Nephron (organoid): ENCODE results near the gene DCX.

Experiments used
- H3K27ac Mint-ChIP-seq, 3 experiments: 2 replicates each; pipeline ENCODE4 v1.8.0; 2020; ENCODE audit warnings: mixed read lengths in 3 of 3, mild to moderate bottlenecking in 2 of 3, moderate library complexity in 1 of 3
- H3K27me3 Mint-ChIP-seq: 2 replicates; pipeline ENCODE4 v1.8.0; 2021; ENCODE audit warnings: low read depth, mild to moderate bottlenecking, moderate library complexity, mixed read lengths
- H3K36me3 Mint-ChIP-seq: 2 replicates; pipeline ENCODE4 v1.8.0; 2020; ENCODE audit warnings: low read depth, mixed read lengths
- H3K4me1 Mint-ChIP-seq: 2 replicates; pipeline ENCODE4 v1.8.0; 2020; ENCODE audit warnings: mixed read lengths
- H3K4me3 Mint-ChIP-seq, 3 experiments: 2 replicates each; pipeline ENCODE4 v1.8.0; 2020; ENCODE audit warnings: mild to moderate bottlenecking in 3 of 3, mixed read lengths in 3 of 3, moderate library complexity in 2 of 3
- H3K9me3 Mint-ChIP-seq: 2 replicates; pipeline ENCODE4 v1.8.0; 2020; ENCODE audit warnings: mixed read lengths
- TF ChIP-seq, protein P1 (sequence below), 3 experiments: fragments of 200-600 bp; sonication (generic); IDR thresholded peaks; one replicate each; pipeline ENCODE4 v1.5.0; 2021; ENCODE audit warnings: antibody characterized with exemption in 3 of 3; ENCODE audit not compliant: unreplicated experiment in 3 of 3

The DCX gene

DNA sequence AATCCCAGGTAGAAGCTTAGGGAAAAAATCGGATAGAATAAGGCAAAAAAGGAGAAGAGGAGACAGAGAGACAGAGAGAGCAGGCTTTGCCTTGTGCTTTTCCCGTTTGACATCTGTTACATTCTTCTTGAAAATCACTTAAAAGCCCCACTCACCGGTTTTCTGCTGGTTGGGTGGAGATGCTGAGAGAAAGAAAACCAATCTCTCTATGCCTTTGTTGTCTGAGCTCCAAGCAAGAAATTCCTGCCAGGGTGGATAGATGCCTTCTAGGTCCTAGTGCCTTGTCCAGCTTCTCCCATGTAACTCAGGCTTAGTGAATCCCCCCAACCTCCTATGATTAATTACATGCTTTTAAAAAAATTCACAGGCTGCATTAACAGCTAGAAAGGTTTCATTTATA lies at the start of gene DCX:
Gene DCX (minus strand): TSS at position 210 of the 400 bp plus-strand sequence. CDS start 1,794 bp downstream, outside the sequence.
- H3K27me3 Mint-ChIP-seq = no peaks in the 10 kb centered on the region
- peak within 1 kb of the TSS; percentile 57 to 87 (median 77) for H3K27ac Mint-ChIP-seq
- no peaks in the 10 kb centered on the region for H3K9me3 Mint-ChIP-seq
- peaks cover 38% of the 10 kb centered on the region for H3K4me1 Mint-ChIP-seq
- TF ChIP-seq, protein P1, sequence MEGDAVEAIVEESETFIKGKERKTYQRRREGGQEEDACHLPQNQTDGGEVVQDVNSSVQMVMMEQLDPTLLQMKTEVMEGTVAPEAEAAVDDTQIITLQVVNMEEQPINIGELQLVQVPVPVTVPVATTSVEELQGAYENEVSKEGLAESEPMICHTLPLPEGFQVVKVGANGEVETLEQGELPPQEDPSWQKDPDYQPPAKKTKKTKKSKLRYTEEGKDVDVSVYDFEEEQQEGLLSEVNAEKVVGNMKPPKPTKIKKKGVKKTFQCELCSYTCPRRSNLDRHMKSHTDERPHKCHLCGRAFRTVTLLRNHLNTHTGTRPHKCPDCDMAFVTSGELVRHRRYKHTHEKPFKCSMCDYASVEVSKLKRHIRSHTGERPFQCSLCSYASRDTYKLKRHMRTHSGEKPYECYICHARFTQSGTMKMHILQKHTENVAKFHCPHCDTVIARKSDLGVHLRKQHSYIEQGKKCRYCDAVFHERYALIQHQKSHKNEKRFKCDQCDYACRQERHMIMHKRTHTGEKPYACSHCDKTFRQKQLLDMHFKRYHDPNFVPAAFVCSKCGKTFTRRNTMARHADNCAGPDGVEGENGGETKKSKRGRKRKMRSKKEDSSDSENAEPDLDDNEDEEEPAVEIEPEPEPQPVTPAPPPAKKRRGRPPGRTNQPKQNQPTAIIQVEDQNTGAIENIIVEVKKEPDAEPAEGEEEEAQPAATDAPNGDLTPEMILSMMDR (IDR thresholded peaks at IDR 0.05; ENCODE audit: unreplicated experiment in 3 of 3) = no peak
- peaks cover 8% of the 10 kb centered on the region for H3K36me3 Mint-ChIP-seq
- peak within 1 kb of the TSS; percentile 91 to 92 (median 91) for H3K4me3 Mint-ChIP-seq

DNA sequence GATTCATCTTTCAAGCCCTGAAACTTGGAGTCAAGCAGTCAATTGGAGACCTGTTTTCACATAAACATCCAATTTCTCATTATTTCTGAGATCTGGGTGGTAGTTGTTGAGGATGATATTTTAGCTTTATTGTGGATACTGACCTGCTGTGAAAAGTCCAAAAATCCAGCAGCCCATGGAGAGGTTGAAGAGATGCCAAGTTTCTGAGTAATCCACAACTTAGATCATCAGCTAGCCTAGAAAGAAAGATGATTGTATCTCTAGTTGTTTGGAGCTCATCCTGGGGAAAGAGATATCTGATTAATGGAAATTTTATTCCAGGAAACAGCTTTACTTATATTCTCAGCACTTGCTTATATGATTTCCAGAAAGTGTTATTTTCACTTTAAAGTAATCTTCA lies 48.6 kb upstream of the DCX start:
- Mint-ChIP-seq H3K27me3 (no peaks in the 10 kb centered on the region), H3K27ac (peak overlapping the region in 2 of 3 experiments; percentile 79 to 89), H3K4me1 (peaks cover 25% of the 10 kb centered on the region), H3K4me3 (no peak overlapping the region), H3K36me3 (no peaks in the 10 kb centered on the region), H3K9me3 (peaks cover 3% of the 10 kb centered on the region)
- TF ChIP-seq, protein P1 (IDR thresholded peaks at IDR 0.05; ENCODE audit: unreplicated experiment in 3 of 3) = no peak

DNA sequence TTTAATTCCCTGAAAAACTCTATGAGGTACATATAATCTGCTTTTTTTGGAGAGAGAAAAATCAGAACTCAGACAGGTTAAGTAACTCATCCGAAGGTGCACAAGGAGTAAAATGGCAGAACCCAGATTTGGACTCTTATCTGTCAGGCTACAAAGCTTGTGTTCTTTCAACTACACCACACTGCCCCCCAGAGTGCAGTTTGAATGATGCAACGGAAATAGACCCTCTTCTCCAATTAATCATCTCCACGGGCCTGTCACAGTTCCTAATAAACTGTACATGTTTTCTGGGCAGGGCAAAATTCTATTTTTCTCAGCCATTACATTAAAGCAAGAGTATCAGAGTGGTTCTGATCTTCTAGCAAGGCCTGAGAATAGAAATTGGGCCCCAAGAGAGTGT lies 35.3 kb upstream of the DCX start:
- Mint-ChIP-seq H3K27ac (no peak overlapping the region), H3K9me3 (no peaks in the 10 kb centered on the region), H3K4me3 (no peak overlapping the region), H3K27me3 (peaks cover 5% of the 10 kb centered on the region), H3K36me3 (no peaks in the 10 kb centered on the region), H3K4me1 (peaks cover 19% of the 10 kb centered on the region)
- TF ChIP-seq, protein P1 (IDR thresholded peaks at IDR 0.05; ENCODE audit: unreplicated experiment in 3 of 3) = peak; percentile 33 to 54 (median 36)

DNA sequence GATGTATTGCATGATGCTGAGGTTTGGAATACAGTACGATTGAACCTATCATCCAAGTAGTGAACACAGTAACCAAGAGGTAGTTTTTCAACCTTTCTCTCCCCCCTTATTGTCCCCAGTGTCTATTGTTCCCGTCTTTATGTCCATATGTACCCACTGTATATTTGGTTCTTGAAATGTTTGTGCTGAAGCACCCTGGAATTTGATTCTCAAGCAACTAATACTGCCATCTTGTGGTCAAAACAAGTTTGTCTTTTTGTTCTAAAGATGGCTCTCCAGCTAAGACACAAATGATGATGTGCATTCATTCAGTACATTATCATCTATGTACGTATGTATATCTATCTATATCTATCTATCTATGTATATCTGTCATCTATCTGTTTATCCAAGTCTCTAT lies 33.5 kb upstream of the DCX start:
- Mint-ChIP-seq H3K27me3 (peaks cover 5% of the 10 kb centered on the region), H3K36me3 (no peaks in the 10 kb centered on the region), H3K4me1 (peaks cover 29% of the 10 kb centered on the region), H3K27ac (peak overlapping the region; percentile 11 to 40 (median 21)), H3K4me3 (no peak overlapping the region), H3K9me3 (no peaks in the 10 kb centered on the region)
- TF ChIP-seq, protein P1 (IDR thresholded peaks at IDR 0.05; ENCODE audit: unreplicated experiment in 3 of 3) = peak; percentile 63 to 76 (median 67)

DNA sequence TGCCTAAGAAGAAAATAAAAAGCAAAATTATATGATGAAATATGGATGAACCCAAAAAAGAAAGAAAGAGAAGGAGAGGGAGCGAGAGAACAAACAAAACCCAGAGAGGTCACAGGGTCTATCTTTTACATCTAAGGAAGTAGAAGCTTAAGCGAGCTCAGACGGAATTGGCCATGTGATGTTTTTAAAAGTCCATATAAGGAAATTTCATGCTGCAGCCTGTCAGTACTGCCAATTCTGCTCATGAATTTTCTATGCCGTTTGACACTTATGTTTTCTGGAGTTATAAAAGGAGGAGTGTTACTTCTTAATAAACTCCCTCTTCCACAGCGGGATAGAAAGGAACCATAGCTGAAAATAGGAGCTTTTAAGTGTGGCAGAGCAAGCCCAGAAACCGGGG lies 32.9 kb upstream of the DCX start:
- no peaks in the 10 kb centered on the region for H3K9me3 Mint-ChIP-seq
- peak overlapping the region; percentile 34 to 49 (median 43) for H3K27ac Mint-ChIP-seq

DNA sequence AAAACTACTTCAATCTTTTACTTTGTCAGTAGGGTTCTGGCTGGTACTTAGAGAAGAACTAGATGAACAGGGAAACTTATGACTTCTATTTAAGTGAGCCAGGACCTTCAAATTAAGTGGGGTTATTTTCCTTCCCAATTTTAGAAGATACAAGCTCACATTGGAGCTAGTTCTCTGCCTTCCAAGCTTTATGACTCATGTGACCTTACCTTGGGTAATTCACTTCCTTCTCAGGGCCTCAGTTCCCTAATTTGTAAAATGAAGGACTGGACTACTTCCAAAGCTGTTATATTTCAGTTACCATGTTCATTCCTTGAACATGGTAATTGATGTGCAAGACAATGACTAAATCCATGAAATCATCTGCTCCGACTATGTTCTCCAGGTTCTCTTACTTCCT lies 32.0 kb upstream of the DCX start:
- H3K36me3 Mint-ChIP-seq = no peaks in the 10 kb centered on the region
- TF ChIP-seq, protein P1 (IDR thresholded peaks at IDR 0.05; ENCODE audit: unreplicated experiment in 3 of 3) = no peak
- H3K4me1 Mint-ChIP-seq = peaks cover 35% of the 10 kb centered on the region
- peaks cover 5% of the 10 kb centered on the region for H3K27me3 Mint-ChIP-seq
- no peak overlapping the region for H3K4me3 Mint-ChIP-seq
- no peaks in the 10 kb centered on the region for H3K9me3 Mint-ChIP-seq
- no peak overlapping the region for H3K27ac Mint-ChIP-seq

More for the DNA sequence above, 32.9 kb upstream of the DCX start:
- Mint-ChIP-seq H3K4me3 (no peak overlapping the region), H3K36me3 (no peaks in the 10 kb centered on the region), H3K4me1 (peaks cover 30% of the 10 kb centered on the region), H3K27me3 (peaks cover 5% of the 10 kb centered on the region)
- TF ChIP-seq, protein P1 (IDR thresholded peaks at IDR 0.05; ENCODE audit: unreplicated experiment in 3 of 3) = no peak
